Gastrocnemius medialis (tissue), 4 donors: ENCODE data around the gene PTPRB.

Experiments used
- CTCF ChIP-seq, 5 experiments: fragments of 450-650 bp in 3 of 5; fragments of 200-600 bp in 2 of 5; sonication (generic) in 2 of 5; IDR thresholded peaks in 4 of 5; conservative IDR thresholded peaks in 1 of 5; 1 replicate in 4 of 5; 2 replicates in 1 of 5; pipeline ENCODE4 v1.5.1; 2016 to 2019; ENCODE audit warnings: antibody characterized with exemption in 5 of 5, mild to moderate bottlenecking in 3 of 5, moderate library complexity in 3 of 5
- POLR2A ChIP-seq, 2 donors: fragments of 450-650 bp; IDR thresholded peaks; one replicate each; pipeline ENCODE4 v1.6.1; 2017; ENCODE audit warnings: antibody characterized with exemption in 2 of 2, mild to moderate bottlenecking in 2 of 2, moderate library complexity in 2 of 2

- no peak for TF ChIP-seq POLR2A (IDR thresholded peaks at IDR 0.05)
- TF ChIP-seq CTCF (IDR thresholded peaks at IDR 0.05 in 4 of 5, conservative IDR thresholded peaks at IDR 0.05 in 1 of 5), result no peak
These were observed 139.7 kb downstream of the PTPRB start for GRCh38 chr12:70497508-70497907.
